HG03039 (cell line): ENCODE results near the gene SOWAHB.

Experiments
- ATAC-seq: cut with Tn5 transposase; IDR thresholded peaks from one replicate; pipeline ENCODE4 v1.9.1; 2021; ENCODE audit warnings: mild to moderate bottlenecking, moderate library complexity; ENCODE audit not compliant: unreplicated experiment

Gene SOWAHB, protein sequence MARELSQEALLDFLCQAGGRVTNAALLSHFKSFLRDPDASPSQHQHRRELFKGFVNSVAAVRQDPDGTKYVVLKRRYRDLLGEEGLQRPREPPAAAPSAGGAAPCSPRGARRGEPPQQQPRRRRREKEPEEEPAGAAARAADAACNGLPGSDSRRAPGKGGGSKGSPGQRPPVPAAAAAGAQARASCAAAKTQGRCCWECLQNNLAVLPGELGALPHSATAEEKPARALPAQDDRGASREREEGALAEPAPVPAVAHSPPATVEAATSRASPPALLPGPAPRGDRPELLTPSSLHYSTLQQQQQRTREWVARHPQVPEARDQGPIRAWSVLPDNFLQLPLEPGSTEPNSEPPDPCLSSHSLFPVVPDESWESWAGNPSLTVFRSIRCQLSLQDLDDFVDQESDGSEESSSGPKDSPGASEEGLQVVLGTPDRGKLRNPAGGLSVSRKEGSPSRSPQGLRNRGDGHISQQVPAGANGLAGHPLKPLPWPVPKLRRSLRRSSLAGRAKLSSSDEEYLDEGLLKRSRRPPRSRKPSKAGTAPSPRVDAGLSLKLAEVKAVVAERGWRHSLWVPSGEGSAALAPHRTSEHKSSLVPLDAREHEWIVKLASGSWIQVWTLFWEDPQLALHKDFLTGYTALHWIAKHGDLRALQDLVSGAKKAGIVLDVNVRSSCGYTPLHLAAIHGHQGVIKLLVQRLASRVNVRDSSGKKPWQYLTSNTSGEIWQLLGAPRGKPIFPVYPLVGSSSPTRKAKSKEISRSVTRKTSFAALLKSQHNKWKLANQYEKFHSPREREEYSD

DNA sequence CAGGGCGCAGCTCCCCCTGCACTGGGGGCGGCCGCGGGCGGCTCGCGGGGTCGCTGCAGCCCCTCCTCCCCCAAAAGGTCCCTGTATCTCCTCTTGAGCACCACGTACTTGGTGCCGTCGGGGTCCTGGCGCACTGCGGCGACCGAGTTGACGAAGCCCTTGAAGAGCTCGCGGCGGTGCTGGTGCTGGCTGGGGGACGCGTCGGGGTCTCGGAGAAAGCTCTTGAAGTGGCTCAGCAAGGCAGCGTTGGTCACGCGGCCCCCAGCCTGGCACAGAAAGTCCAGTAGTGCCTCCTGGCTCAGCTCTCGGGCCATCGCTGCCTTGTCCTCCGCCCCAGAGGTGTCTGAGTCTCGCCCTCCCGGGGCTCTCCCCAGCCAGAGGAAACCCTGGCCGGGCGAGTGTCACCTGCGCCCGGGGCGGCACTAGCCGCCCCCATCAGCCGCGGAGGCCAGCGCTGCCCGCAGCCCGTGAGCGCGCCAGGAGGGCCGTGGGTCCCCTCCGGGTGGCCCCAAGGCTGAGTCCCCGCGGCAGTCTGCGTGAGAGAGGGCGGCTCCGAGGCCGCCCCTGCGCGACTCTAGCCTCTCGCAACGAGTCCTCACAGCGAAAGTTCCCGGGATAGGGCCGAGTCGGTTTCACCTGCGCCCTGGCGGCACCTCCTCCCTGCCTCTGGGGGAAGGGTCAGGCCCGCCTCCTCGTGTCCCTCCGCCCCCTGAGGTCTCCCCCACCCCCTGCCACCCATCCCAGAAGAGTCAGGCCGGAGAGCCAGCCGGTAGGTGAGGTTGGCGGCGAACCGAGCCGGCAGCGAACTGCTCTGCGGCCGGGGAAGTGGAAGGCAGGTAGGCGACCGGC is at the start of gene SOWAHB:
Gene SOWAHB, minus strand, starts transcription at position 609 of the 849 bp plus-strand sequence. Its CDS starts 295 bp downstream, at position 314.
- ATAC-seq, result no peak

DNA sequence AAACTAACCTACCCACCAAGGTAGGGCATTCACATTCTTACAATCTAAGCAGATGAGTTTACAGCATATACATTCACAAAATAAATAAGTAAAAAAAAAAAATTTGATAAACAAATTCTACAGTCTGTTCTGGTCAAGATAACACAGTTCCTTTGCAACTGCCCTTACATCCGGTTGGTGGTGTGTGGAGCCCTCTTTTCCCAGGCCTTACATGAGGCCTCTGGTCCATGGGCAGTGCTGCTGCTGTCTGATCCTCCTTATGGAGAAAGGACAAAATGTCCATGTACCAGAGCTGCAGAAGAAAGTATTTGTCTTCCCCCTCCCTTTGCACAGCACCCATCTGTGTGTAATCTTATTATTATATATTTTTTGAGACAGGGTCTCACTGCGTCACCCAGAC is 49.4 kb upstream of the SOWAHB start:
- no peak for ATAC-seq

DNA sequence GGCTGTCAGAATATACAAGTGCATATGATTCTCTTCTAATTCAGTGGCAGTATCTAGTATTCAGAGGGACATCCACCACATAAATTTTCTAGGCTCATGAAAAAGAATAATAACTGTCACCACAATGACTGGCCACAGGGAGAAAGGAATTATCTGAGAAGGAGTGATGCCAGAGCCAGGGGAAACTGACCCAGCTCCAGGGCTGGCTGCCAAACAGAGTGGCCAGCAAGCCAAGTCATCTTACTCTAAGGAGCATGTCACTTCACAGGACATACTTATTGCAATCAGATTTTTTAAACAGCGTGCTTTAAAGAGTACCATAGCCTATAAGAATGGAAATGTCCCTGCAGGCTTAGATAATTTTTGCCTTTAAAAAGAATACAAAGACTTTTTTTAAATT is 45.8 kb upstream of the SOWAHB start:
- no peak for ATAC-seq

DNA sequence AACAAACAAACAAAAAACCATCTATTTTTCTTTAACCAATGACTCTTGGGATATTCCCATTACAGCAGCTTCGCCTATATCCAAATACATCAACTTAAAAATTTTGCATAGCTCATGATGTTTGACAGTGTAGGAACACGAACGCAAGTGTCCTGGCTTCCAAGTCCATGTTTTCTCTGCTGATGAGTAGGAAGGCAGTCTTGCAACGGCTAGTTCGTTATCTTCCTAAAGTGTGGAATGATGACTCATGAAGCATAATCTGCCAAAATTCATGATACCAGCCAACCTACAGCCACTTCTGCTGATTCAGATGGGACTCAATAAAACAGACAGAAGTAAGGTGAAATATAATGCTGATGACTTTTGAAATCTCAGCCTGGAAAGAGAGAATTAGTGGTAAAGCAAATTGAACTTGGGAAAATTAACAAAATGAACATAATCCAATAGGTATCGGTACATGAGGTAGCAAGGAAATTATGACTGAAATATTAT is 45.2 kb upstream of the SOWAHB start:
- ATAC-seq, result no peak

DNA sequence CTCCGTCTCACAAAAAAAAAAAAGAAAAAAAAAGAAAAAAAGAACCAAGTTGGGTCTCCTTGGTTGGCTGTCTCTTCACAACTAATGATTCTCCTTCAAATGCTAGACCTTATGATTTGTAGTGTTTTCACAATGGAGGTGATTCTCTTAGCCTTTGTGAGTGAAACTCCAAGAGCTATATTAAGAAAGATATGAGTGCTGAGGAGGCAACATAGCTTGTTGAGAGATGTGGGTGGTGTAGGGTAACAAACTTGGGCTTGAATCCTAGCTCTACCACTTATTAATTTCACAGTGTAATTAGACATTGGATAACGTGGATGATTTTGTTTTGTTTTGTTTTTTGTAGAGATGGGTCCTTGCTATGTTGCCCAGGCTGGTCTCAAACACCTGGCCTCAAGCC is 41.2 kb upstream of the SOWAHB start:
- ATAC-seq, result no peak

- no peak for ATAC-seq
Measured at GRCh38 chr4:76931576-76932276, 33.8 kb upstream of the SOWAHB start.

DNA sequence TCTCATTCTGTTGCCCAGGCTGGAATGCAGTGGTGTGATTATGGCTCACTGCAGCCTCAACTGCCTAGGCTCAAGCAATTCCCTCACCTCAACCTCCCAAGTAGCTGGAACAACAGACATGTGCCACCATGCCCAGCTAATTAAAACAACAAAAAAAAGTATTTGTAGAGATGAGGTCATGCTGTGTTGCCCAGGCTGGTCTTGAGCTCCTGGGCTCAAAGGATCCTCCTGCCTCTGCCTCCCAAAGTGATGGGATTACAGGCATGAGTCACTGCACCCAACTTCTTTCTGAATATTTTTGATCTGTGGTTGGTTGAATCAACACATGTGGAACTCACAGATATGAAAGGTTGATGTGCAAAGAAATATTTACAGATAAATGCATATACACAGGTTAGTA is 33.1 kb upstream of the SOWAHB start:
- ATAC-seq, result no peak

- no peak for ATAC-seq
Measured at GRCh38 chr4:76930685-76931084, 32.7 kb upstream of the SOWAHB start.

DNA sequence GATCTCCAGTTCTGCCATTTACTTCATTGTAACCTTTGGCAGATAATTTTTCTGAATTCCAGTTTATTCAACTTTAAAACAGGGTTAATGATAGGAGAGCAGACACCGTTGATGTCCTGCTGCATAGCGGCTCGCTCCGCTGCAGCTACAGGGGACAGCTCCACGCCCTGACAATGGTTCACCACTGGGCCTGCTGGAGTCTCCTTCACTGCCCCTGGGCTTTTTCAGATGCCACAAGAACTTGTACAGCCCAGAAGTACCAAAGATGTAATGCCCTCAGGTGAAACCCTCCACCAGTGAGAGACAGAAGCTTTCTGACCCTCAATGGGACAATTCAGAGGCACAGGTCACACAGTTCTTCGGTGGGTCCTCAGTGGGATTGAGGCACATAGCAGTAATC is 28.9 kb upstream of the SOWAHB start:
- ATAC-seq, result no peak

GRCh38 chr4:76923619-76924357 is 25.8 kb upstream of the SOWAHB start:
- no peak for ATAC-seq

- ATAC-seq, result no peak
Measured at GRCh38 chr4:76920715-76921114, 22.8 kb upstream of the SOWAHB start.

GRCh38 chr4:76909711-76910110 is 11.8 kb upstream of the SOWAHB start:
- ATAC-seq, result no peak

DNA sequence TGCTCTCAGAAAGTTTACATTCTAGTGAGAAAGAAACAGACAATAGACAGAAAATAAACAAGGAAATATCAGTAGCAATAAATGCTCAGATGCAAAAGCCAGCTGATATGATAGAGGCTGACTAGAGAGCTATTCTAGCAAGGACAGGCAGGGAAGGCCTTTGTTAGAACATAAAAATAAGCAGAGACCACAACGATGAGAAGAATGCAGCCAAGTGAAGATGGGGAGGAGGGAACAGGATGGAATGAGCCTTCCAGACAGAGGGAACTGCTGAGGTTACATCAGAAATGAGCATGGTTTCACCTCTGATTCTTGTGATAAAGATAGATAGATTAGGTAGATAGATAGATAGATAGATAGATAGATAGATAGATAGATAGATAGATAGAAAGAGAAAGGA is 7.6 kb upstream of the SOWAHB start:
- ATAC-seq, result no peak

DNA sequence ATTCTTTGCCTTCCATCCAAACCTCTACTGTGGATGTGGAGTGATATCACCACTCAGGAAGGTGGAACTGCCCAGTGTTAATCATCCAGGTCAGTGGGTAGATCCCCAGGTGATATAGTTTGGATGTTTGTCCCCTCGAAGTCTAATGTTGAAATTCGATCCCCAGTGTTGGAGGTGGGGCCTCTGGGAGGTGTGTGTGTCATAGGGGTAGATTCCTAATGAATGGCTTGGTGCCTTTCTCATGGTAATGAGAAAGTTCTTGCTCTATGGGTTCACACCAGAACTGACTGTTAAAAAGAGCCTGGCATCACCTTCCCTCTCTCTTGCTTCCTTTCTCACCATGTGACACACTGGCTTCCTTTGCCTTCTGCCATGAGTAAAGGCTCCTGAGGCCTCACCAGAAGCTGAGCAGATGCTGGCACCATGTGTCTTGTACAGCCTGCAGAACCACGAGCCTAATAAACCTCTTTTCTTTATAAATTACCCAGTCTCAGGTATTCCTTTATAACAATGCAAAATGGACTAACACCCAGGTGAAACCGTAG is 6.8 kb upstream of the SOWAHB start:
- no peak for ATAC-seq

DNA sequence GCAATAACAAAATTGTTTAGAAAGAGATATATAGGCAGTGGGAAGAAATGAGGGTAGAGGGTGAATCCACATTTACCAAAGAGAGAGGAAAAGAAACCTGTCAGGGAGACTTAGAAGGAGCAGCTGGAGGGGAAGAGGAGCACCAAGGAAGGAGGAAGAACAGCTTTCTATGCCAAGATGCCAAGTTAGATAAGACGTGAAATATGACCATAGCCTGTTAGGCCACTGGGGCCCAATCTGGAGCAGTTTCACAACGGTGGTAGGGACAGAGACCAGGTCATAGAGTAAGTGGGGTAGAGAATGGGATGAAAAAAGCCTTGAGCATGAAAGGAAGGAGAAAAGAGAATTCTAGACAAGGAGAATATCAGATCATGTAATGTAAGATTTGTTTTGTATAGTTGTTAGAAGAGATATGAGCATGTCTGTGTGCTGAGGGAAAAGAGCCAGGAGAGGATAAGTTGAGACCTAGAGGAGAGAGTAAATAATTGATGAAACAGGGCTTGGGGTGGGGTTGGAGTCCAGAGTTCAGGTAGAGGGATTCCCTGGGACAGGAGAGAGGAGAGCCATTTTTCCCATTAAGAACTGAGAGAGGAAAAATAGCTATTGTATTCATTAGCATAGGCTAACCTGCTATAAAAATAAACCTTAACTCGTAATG is 4.4 kb upstream of the SOWAHB start:
- no peak for ATAC-seq

DNA sequence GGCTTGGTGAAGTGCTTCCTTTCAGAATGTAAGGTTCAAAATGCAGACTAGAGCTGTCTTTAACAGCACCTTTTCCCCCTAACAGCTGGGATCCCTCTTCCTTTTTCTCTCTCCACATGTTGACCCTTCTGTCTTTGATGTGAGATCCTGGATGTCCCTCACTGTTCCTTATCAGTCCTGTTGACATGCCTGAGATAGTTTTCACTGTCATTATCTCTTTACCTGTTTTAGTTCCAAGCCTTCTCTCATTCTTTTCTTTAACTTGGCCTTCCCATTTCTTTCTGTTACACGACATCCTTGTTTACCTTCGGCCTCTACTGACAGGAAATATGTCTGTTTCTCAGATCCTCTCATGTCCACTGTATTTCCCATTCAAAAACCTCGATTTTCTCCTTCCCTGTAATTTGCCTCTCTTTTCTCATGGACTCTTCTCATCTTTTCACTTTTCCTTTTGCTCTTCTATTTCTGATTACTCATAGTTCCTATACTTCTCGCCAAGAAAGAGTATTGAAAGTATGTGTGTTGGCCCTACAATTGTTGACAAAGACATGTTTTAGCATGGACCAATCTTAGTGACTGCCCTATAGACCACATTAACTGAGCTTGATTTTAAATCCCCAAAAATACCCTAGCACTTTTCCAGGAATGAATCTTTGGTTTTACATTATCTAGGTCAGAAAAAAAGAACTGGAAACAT is 1.2 kb upstream of the SOWAHB start:
- ATAC-seq, result no peak

DNA sequence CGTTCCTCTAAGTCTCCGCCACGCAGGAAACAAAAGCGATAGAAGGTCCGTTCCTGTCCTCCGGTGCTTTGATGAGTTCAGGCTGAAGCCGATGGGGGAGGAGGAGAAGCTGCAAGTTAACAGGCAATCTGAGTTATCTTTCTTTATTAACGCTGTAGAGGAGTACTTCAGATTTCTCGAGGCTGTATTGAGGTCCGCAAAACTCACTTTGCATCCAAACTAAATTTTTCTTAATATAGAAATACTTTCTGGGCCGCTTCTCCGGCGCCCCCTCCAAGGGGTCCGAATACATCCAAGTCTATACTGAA is 395 bp upstream of the SOWAHB start:
- no peak for ATAC-seq
